HAP-1 (cell line): ENCODE measurements around the gene CCDC57.
A peak's percentile ranks its signal among the peaks of the same experiment; 100 is the strongest.
"Not testable (repeated sequence)": the region's sequence is repeated elsewhere in the genome, so short reads cannot be mapped to it uniquely, and the experiment has no call there.

Source experiments
- DNase-seq, 2 experiments: peaks; one replicate each; pipeline ENCODE4 v3.0.0-alpha.2; 2016 to 2020; ENCODE audit warnings: low spot score in 2 of 2
- H3K27me3 ChIP-seq: fragments of 250-450 bp; sonication (Bioruptor Pico); 2 replicates; pipeline ENCODE4 v1.5.1; 2020; ENCODE audit warnings: low read depth, mild to moderate bottlenecking, moderate library complexity
- H3K36me3 ChIP-seq: fragments of 250-450 bp; sonication (Bioruptor Pico); replicated peaks from 2 replicates; pipeline ENCODE4 v1.5.1; 2020; ENCODE audit warnings: mild to moderate bottlenecking
- H3K4me1 ChIP-seq: fragments of 250-450 bp; sonication (Bioruptor Pico); 2 replicates; pipeline ENCODE4 v1.5.1; 2020; ENCODE audit warnings: mild to moderate bottlenecking
- H3K4me3 ChIP-seq: fragments of 250-450 bp; sonication (Bioruptor Pico); 2 replicates; pipeline ENCODE4 v1.5.1; 2020; ENCODE audit warnings: mild to moderate bottlenecking, moderate library complexity
- H3K9me3 ChIP-seq: fragments of 250-450 bp; sonication (Bioruptor Pico); 2 replicates; pipeline ENCODE4 v1.5.1; 2020; ENCODE audit warnings: mild to moderate bottlenecking, moderate library complexity
- in situ Hi-C: fragments of 300-500 bp; cut with MboI; formaldehyde crosslinking; loops from 3 replicates; pipeline ENCODE4 v1.14.3; 2020; ENCODE audit warnings: low sequenced_read_pairs, inconsistent platforms, mixed read lengths

The CCDC57 gene

DNA sequence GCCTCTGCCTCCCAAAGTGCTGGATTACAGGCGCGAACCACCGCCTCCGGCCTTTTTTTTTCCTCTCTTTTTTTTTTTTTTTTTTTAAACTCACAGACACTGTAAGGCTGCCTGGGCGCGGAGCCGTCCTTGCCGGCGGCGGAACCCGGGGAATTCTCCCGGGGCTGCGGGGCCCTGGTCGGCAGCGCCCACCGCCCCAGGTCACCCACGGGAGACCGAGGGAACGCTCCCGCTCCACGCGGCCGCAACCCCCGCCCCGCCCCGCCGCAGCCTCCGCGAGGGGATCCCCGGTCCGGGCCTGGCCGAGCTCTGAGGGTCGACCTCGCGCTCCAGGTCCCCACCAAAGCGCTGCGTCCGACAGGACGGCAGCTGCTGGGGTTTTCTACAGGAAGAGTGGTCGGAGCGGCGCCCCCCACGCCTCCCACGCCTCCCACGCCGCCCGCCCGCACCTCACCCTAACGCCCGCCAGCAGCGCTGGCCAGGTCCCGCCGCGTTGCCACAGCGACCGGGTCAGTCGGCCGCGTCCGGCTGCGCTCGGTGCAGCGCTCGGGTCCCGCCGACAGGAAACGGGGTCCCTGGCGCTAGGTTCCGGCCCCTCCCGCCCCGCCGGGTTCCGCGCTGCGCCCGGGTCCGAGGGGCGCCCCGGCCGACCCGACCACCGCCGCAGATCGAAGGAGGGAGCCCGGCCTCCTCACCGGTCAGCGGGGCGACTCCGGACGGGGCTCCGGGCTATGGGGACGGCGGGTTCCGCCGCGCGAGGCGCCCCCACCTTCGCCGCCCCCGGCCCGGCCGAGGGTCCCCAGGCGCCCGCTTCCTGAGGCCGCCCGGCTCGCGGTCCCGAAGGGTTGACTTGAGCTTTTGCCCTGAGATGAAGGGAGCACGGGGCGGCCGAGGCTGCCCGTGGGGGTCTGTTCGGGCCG, at the start of gene CCDC57:
CCDC57 (minus strand) TSS at position 512 of the 920 bp plus-strand sequence. CDS start 10,898 bp downstream, outside the sequence.
- no peaks in the 10 kb centered on the region for H3K4me1 ChIP-seq
- in situ Hi-C loops, result no loop called here

GRCh38 chr17:82262344-82262743, 49.7 kb upstream of the CCDC57 start:
- no peaks in the 10 kb centered on the region for H3K9me3 ChIP-seq
- H3K4me3 ChIP-seq, result no peak overlapping the region
- H3K27me3 ChIP-seq, result no peaks in the 10 kb centered on the region
- no peak for DNase-seq
- in situ Hi-C loops, result no loop called here
- H3K4me1 ChIP-seq, result peaks cover 4% of the 10 kb centered on the region
- peaks cover 86% of the 10 kb centered on the region for H3K36me3 ChIP-seq

More for the DNA sequence above, at the start of gene CCDC57:
- DNase-seq, result peak; percentile 62 to 87
- Histone ChIP-seq H3K4me3 (peak within 1 kb of the TSS; percentile 79), H3K9me3 (no peaks in the 10 kb centered on the region), H3K27me3 (no peaks in the 10 kb centered on the region), H3K36me3 (no peaks in the 10 kb centered on the region; the same call in 1 of the 2 replicates)

GRCh38 chr17:82259972-82260961, 47.6 kb upstream of the CCDC57 start:
- H3K36me3 ChIP-seq, result peaks cover 79% of the 10 kb centered on the region
- DNase-seq, H3K4me1 ChIP-seq, in situ Hi-C loops, H3K27me3 ChIP-seq, H3K4me3 ChIP-seq, H3K9me3 ChIP-seq: not testable (repeated sequence)

- no peak for DNase-seq
- no peaks in the 10 kb centered on the region for H3K9me3 ChIP-seq
- H3K4me3 ChIP-seq, result no peak overlapping the region
- no peaks in the 10 kb centered on the region for H3K27me3 ChIP-seq
- peaks cover 64% of the 10 kb centered on the region for H3K36me3 ChIP-seq
- in situ Hi-C loops, result no loop called here
- peaks cover 4% of the 10 kb centered on the region for H3K4me1 ChIP-seq
These were observed 45.9 kb upstream of the CCDC57 start for GRCh38 chr17:82258555-82258954.

DNA sequence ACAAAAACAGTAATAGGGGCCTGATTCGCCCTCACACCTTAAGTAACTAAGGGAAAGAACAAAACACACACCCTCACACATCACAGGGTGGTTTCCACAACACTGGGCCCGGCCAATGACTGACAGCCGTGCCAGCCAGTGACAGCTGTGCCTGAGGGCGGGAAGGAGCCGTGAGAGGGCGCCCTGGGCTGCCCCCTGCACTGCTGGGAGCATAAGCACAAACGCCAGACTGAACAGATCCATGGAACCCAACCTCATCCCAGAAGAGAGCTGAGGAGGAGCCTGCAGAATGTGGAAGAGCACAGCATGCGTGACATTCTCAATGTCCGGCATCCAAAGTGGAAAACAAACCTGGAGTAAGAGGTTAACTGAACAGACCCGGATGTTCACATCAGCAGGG, 44.8 kb upstream of the CCDC57 start:
- in situ Hi-C loops, result no loop called here
- Histone ChIP-seq H3K9me3 (no peaks in the 10 kb centered on the region), H3K4me1 (peaks cover 4% of the 10 kb centered on the region), H3K36me3 (peaks cover 64% of the 10 kb centered on the region), H3K27me3 (no peaks in the 10 kb centered on the region), H3K4me3 (no peak overlapping the region)
- peak; percentile 56 to 91 for DNase-seq

DNA sequence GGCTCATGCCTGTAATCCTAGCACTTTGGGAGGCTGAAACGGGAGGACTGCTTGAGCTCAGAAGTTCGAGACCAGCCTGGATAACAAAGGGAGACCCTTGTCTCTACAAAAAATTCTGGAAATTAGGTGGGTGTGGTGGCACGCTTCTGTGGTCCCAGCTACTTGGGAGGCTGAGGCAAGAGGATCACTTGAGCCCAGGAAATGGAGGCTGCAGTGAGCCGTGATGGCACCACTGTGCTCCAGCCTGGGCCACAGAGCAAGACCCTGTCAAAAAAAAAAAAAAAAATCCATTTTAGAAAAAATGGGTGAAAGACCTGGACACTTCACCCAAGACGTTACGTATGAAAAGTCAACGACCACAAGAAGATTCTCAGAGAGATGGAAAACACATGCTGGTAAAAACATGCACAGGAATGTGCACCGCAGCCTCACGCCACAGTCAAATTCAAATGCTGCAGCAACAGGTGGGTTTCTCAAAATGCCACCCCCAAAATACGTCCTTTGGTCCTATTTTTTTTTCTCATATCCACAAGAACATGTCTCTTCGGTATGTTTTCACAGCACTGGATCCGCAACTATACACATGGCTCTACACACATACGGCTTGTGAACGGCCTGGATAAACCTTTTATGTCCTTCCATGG, 43.7 kb upstream of the CCDC57 start:
- Histone ChIP-seq H3K4me1 (peaks cover 4% of the 10 kb centered on the region), H3K36me3 (peaks cover 64% of the 10 kb centered on the region), H3K4me3 (no peak overlapping the region), H3K9me3 (no peaks in the 10 kb centered on the region), H3K27me3 (no peaks in the 10 kb centered on the region)
- in situ Hi-C loops, result no loop called here
- no peak for DNase-seq

DNA sequence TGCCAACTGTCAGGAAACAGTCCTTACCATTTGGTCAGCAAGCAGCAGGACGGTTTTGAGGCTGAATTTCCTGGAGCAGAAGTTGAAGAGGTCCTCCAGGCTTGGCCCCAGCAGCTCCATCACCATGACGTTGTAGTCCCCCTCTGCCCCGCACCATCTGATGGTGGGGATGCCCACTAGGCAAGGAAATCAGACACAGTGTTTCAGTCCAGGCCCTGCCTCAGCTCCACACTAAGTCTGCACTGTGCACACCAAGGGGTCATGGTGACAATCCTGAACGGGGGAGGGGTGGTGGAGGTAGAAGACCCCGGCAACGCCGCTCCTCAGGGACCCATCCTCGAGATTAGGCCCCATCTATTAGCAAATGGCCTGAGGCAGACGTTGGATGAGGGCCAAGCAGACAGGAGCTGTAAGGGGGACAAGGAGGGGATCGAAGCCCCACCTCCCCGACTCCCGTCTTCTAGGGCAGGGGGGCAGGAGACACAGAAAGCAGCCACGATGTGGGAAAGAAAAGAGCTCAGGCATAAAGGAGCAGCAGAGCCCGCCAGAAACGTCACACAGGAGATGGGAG, 42.8 kb upstream of the CCDC57 start:
- Histone ChIP-seq H3K27me3 (no peaks in the 10 kb centered on the region), H3K9me3 (no peaks in the 10 kb centered on the region), H3K4me3 (no peak overlapping the region), H3K36me3 (peaks cover 64% of the 10 kb centered on the region), H3K4me1 (peaks cover 4% of the 10 kb centered on the region)
- in situ Hi-C loops, result no loop called here
- DNase-seq, result no peak

DNA sequence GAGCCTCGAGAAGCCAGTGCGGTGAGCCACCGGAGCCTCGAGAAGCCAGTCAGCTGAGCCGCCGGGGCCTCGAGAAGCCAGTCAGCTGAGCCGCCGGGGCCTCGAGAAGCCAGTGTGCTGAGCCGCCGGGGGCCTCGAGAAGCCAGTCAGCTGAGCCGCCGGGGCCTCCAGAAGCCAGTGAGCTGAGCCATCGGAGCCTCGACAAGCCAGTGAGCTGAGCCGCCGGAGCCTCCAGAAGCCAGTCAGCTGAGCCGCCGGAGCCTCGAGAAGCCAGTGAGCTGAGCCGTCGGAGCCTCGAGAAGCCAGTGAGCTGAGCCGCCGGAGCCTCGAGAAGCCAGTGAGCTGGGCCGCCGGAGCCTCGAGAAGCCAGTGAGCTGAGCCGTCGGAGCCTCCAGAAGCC, 42.1 kb upstream of the CCDC57 start:
- H3K36me3 ChIP-seq, result peaks cover 71% of the 10 kb centered on the region
- H3K9me3 ChIP-seq, in situ Hi-C loops, H3K4me1 ChIP-seq, H3K27me3 ChIP-seq, H3K4me3 ChIP-seq, DNase-seq: not testable (repeated sequence)

DNA sequence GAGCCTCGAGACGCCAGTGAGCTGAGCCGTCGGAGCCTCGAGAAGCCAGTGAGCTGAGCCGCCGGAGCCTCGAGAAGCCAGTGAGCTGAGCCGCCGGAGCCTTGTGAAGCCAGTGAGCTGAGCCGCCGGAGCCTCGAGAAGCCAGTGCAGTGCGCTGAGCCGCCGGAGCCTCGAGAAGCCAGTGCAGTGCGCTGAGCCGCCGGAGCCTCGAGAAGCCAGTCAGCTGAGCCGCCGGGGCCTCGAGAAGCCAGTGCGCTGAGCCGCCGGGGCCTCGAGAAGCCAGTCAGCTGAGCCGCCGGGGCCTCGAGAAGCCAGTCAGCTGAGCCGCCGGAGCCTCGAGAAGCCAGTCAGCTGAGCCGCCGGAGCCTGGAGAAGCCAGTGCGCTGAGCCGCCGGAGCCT, 41.5 kb upstream of the CCDC57 start:
- peaks cover 71% of the 10 kb centered on the region for H3K36me3 ChIP-seq
- H3K4me3 ChIP-seq, DNase-seq, in situ Hi-C loops, H3K27me3 ChIP-seq, H3K4me1 ChIP-seq, H3K9me3 ChIP-seq: not testable (repeated sequence)

DNA sequence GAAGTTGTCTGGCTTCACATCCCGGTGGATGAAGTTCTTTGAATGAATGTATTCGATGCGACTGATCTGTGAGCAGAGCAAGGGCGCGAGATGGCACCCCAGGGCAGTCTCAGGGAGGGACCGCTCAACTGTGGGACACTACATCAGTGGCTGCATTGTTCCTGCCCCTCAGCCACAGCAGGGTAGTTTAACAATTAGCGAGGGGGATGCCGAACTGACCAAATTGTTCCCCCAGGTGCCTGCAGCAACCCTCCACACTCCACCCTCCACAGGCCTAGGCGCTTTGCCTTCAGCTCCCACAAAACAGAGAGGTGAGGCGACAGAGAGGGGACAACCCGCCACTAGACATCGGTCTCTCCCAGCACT, 40.5 kb upstream of the CCDC57 start:
- H3K27me3 ChIP-seq, result no peaks in the 10 kb centered on the region
- in situ Hi-C loops, result no loop called here
- no peak for DNase-seq
- H3K4me1 ChIP-seq, result peaks cover 4% of the 10 kb centered on the region
- H3K4me3 ChIP-seq, result no peak overlapping the region
- peaks cover 72% of the 10 kb centered on the region for H3K36me3 ChIP-seq
- H3K9me3 ChIP-seq, result no peaks in the 10 kb centered on the region

DNA sequence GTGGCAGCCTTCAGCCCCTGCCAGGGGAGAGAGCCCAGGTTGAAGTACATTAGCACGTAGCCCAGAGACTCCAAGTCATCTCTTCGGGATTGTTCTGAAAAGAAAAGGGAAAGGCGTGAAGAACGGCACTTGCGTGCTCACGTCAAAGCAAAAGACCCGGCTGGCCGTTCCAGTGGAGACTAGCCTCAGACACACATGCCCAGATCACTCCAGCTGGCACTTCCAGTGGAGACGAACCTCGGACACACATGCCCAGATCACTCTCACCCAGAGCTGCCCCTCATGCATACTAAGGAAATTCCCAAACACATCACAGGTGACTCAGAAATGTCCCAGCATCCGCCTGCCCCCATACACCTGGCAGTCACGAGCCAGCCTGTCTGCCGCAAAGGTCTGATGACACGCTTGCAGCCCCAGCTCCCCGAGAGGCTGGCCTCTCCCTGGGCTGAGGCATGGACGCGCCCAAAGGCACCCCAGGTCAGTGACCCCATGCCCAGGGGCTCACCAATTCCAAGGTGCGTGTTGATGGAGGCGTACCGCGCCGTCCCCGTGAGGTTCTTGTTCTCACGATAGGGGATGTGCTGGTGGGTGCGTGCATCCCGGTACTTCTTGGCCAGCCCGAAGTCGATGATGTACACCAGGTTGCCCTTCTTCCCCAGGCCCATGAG, 40.0 kb upstream of the CCDC57 start:
- Histone ChIP-seq H3K4me1 (peaks cover 1% of the 10 kb centered on the region), H3K4me3 (no peak overlapping the region), H3K27me3 (no peaks in the 10 kb centered on the region), H3K9me3 (no peaks in the 10 kb centered on the region), H3K36me3 (peaks cover 75% of the 10 kb centered on the region)
- no peak for DNase-seq
- in situ Hi-C loops, result no loop called here

DNA sequence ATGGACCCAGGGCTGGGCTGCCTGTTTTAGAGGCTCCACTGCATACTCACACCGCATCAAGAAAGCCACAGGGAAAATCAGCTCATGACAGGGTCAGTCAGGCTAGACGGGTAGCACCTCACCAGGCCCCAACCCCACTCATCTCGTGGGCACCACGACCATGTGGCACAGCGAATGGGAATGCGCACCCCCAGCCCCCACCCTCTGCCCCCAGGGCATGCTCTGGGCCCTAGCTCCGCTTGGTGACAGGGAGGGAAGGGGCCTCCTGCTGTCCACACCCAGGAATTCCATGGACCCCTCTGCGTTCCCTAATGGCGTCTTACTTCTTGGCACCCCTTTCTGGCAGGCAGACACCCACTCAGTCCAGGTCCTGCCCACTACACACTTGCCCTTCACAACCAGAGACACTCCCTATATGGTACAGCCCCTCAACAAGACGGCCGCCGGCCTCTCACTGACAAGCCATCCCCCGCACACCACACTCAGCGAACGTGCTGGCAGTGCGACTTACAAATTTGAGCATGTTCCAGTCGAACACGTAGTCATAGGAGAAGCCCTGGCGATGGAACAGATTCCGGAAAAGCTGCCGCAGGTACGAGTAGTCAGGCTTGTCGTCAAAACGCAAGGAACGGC, 38.3 kb upstream of the CCDC57 start:
- Histone ChIP-seq H3K27me3 (no peaks in the 10 kb centered on the region), H3K9me3 (no peaks in the 10 kb centered on the region), H3K4me1 (no peaks in the 10 kb centered on the region), H3K36me3 (peaks cover 85% of the 10 kb centered on the region), H3K4me3 (no peak overlapping the region)
- in situ Hi-C loops, result no loop called here
- DNase-seq, result no peak
